ENCODE results near the gene MKRN2OS.
A peak's percentile ranks its signal among the peaks of the same experiment; 100 is the strongest.
"Not testable (repeated sequence)": the region's sequence is repeated elsewhere in the genome, so short reads cannot be mapped to it uniquely, and the experiment has no call there.

Gene MKRN2OS

GRCh38 chr3:12560505-12561190, 15.3 kb upstream of the MKRN2OS start:
- no peak for DNase-seq

DNA sequence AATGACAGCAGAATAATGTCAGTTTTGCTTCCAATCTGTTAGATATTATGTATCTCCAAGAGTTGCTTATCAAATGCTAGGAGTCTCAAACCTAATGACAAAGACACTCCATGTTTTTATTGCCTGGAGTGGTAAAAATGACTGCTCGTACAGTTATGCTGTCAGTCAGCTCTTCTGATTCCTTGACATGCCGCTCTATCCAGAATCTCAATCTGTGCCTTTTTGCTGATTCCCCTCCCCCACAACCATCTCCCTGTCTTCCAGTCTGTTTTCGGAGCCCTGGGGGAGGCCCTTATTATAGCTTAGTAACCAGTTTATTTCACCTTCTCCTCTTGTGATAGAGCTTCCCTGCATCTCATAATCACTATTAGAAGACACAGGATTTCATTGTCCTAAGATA, 14.2 kb upstream of the MKRN2OS start:
- DNase-seq = no peak

DNA sequence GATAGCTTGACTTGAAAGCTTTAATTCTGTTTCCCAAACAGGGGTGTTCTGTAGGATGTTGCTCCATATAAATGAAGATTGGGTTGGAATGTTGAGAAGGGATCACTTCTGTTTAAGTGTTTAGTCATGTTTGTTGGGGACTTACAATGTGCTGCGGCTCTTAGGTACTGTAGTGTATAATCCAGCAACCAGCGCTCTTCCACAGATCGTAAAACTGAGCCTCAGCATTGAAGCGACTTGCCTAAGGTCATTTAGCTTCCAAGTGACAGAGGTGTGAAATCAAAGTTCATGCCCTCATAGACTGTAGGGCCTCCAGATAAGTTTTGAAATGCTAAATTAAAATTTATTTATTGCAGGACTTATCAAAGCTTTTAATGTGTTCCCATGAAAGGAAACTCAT, 13.4 kb upstream of the MKRN2OS start:
- DNase-seq = no peak

DNA sequence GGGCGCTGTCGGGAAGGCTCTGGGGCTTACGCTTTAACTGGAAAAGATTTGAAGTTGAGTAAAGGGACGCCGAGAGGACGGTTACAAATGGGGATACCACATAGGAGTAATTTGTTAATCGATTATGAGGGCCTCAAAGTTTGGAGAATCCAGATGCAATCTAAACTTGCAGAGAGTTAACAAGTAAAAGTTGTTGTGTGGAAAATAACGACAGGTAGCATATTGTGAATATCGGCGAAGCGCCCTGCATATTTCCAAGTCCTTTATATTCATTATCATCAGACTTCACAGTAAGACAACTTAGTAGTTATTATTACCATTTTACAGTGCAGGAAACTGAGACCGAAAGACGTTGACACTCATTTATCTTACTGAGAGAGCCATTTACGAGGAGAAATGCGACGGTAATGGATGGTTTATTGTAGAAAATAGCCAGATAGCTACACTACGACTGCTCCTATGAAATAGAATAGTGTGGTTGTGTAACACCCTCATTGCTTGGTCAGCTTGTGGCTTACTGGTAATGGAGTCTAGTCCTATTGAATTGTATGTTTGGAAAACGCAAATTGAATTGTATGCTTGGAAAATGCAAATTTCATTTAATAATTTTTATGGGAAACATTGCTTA, 12.3 kb upstream of the MKRN2OS start:
- DNase-seq = peak; percentile 10

DNA sequence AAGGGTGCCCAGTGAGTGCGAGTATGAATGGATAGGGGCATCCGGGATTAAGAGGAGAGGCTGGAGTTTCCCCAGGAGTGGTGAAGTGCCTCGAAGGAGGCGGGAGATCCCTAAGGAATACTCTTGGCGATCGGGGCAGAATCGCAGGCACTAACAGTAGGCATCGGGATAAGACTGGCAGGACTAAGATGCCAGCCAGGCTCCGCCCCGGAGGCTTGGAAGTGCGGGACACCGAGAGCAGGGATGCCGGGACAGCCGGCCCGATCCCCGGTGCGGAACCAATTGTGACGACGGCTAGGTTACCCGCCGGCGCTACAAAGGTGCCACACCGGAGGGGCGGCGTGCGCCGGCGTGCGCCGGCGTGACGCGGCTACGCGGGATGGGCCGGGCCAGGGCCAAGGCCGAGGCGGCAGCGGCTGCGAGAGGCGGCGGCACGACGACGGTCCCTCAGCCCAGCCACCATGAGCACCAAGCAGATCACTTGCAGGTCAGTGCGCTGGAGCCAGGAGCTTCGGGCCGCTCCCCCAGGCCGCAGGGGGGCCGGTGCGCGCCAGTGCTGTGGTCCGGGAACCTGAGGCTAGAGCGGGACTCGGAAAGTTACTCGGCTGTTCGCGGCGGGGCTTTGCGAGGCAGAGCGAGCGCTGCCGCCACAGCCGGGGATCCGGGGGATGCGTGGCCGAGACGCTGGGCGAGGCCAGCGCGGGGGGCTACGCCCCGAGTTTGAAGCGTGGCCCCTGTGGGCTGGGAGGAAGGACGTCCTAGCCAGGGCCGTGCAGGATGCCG, 11.6 kb upstream of the MKRN2OS start, which contains the start of gene MKRN2:
Gene MKRN2 (plus strand): TSS at position 398 of the 783 bp plus-strand sequence. CDS start 64 bp downstream, at position 462.
- DNase-seq = peak; percentile 86

DNA sequence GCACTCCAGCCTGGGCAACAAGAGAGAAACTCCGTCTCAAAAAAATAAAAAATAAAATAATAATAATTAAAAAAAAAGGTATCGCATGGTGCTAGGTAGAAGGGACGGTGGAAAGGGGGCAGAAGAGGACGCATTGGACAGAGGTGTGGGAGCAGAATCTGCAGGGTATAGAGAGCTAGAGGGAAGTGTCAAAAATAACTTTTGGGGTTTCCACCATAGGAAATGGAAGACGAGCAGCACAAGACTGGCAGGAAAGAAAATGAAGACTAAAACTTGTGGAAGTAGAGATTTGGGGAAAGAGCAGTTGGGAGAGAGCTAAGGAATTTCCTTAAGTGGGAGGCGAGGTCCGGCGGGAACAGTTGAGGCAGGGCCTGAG, 11.0 kb upstream of the MKRN2OS start:
- DNase-seq = no peak

DNA sequence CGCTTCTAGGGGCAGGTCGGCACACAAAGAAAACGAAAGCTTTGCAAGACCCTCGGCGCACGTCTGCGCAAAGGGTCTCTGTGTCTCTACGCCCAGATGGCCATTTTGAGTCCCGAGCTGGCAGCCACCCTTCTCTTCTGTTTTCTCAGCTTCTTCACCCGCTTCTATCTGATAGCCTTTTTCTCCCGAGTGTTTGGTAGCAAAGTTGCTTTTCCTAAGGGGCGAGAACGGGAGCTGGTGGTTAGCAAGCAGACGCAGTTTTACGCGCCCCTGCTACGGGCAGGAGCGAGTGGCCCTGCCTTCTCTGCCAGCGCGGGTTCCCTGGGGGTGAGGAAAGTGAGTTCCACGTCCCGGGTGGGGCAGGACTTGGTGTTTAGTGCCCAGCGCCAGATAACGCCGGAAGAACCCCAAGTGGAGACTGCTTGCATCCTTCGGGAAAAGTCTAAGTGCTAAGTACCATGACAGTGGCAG, 8.7 kb upstream of the MKRN2OS start:
- peak; percentile 64 for DNase-seq

DNA sequence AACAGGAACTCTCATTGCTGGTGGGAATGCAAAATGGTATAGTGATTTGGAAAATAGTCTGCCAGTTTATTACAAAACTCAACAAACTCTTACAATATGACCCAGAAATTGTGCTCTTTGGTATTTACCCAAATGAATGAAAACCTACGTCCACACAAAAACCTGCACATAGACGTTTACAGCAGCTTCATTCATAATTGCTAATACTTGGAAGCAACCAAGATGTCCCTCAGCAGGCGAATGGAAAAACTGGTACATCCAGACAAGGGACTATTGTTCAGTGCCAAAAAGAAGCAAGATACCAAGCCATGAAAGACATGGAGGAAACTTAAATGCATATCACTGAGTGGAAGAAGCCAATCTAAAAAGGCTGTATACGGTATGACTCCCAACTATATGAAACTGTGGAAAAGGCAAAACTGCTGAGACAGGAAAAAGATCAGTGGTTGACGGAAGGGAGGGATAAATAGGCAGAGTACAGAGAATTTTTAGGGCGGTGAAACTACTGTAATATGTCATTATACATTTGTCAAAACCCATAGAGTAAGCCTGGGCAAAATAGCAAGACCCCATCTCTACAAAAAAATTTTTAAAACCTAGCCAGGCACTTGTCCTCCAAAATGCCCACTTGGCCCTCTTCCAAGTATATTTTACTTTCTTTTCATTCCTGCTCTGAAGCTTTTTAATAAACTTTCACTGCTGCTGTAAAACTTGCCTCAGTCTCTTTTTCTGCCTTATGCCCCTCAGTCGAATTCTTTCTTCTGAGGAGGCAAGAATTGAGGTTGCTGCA, 4.9 kb upstream of the MKRN2OS start:
- no peak for DNase-seq

- no peak for DNase-seq
Measured at GRCh38 chr3:12544652-12545472, 437 bp downstream of the MKRN2OS start.

DNA sequence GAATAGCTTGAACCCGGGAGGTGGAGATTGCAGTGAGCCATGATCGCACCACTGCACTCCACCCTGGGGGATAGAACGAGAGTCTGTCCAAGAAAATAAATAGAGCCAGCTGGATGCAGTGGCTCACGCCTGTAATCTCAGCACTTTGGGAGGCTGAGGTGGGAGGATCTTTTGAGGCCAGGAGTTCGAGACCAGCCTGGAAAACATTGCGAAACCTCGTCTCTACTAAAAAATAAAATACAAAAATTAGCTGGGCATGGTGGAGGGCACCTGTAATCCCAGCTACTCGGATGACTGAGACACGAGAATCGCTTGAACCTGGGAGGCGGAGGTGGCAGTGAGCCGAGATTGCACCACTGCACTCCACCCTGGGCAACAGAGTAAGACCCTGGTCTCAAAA, 1.8 kb downstream of the MKRN2OS start:
- not testable (repeated sequence) for DNase-seq

- DNase-seq = no peak
Measured at GRCh38 chr3:12541625-12542024, 3.7 kb downstream of the MKRN2OS start.

- DNase-seq = no peak
Measured at GRCh38 chr3:12536423-12536822, 8.9 kb downstream of the MKRN2OS start.

GRCh38 chr3:12532182-12532581, 13.1 kb downstream of the MKRN2OS start:
- no peak for DNase-seq

DNA sequence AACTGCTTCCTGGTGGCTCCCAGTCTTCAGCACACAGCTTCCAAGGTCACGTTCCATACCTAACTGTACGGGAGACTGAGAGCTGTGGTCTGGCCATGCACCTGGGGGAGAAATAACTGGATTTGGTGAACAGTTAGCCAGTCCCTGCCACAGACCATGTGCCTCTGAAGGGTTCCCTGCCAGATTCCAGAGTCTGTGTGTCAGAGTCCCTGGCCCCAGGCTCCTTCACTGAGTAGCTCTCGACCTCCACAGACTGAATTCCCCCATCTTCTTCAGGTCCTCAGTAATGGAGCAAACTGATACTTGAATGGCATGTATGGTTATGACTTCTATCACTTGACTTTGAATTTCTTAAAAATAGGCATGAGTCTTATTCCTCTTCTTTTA, 17.5 kb downstream of the MKRN2OS start:
- no peak for DNase-seq

DNA sequence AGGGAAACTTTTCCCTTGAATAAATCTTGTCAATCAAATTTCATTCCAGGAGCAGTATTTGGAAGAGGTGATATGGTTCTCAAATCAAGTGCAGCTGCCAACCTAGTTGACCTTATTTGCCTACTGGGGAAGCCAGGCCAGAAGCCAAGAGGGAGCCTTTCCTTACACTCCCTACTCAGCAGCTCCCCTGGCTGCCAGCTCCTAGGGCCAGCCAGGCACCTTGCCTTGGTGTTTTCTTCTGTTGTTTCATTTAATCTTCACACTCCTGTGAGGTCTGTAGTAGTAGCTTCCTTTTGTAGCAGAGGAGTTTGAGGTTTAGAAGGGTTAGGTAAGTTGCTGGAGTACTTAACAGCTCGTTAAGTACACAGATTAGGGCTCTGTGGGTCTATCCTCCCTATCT, 22.6 kb downstream of the MKRN2OS start:
- DNase-seq = no peak

DNA sequence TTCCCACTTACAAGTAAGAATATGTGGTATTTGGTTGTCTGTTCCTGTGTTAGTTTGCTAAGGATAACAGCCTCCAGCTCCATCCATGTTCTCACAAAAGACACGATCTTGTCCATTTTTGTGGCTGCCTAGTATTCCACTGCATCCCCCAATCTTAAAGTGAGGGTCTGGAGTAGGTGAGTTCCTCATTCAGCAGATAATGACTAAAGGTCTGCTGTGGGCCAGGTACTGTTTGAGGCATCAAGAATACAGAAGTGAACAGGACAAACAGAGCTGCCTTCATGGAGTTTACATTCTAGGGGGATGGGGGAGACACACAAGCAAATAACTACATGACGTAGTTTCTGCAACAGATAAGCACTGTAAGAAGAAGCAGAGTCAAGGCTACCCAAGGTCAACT, 24.3 kb downstream of the MKRN2OS start:
- no peak for DNase-seq

DNA sequence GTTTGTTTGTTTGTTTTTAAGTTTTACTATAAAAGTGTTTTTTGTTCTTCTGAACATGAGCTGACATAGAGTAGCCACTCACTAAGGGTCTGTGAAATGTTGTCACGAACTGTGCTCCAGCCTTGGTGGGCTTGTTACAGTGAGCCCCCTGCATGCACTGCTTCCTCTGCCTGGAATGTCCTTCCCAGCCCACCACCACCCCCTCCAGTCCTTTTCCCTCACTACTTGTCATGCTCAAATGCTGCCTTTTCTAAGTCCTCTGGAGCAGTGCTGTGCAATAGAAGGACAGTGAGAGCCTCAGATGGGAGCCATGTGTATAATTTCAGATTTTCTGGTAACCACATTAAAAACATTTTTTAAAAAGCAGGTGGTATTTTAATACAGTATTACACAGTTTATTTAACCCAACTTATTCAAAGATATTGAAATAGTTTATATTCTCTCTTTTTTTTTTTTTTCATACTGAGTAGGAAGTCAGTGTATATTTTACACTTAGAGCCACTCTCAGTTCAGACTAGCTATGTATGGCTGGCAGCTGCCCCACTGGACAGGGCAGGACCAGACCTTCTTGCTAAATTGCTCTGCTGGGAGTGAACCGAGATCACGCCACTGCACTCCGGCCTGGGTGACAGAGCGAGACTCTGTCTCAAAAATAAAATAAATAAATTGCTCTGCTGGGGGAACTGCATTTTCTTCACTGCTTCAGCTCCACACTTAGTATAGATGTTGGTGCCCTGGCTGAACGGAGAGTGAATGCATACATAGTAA, 26.9 kb downstream of the MKRN2OS start:
- no peak for DNase-seq

DNA sequence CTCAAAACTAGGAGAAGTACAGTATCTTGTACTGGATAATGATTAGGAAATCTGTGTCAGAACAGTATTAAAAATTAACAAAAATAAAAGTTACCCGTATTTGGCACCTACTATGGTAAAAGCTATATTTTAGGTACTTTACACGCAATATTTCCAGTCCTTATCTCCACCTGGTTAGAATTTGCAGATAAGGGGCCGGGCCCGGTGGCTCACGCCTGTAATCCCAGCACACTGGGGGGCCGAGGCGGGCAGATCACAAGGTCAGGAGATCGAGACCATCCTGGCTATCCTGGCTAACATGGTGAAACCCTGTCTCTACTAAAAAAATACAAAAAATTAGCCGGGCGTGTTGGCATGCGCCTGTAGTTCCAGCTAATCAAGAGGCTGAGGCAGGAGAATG, 28.4 kb downstream of the MKRN2OS start:
- DNase-seq = no peak

- no peak for DNase-seq
Measured at GRCh38 chr3:12515631-12516030, 29.7 kb downstream of the MKRN2OS start.

DNA sequence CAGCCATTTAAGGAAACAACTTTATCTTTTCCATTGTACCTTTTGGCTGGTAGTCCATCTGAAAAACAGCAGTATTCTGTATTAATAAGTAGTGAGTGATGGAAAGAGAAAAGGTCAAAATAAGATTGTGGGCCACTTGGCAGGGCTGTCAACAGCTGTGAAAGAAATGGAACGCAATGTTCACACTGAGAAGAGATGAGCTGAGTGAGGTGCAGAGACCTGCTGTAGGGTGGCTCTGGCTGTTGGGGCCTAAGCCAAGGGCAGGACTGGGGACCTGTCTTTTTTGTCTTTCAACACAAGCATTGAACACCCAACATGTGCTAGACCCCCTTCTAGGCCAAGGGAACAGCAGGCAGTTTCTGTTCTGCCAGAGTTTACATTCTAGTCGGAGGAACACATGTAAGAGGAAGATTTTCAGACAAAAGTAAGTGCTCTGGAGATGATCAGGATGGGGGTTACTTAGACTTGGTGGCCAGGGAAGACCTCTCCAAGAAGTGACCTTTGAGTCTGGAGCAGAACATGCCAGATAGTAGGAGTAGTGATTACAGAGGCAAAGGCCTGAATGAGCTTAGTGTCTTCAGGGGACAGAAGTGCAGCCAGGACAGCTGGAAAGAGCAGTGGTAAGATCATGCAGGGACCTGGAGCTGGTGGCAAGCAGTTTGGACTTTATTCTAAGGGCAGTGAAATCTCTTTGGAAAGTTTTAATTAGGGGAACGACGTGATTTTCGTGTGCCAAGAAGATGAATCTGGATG, 31.4 kb downstream of the MKRN2OS start:
- no peak for DNase-seq
